Measurements from ENCODE around the gene TMEM63B.

Gene TMEM63B

GRCh38 chr6:44119704-44120262 lies 7.6 kb upstream of the TMEM63B start:
- ChIA-PET CTCF (interaction anchor here (15.2 kb wide), 1 partner anchor 21 kb away, joined by 196 read pairs; no protein-coding TSS in a partner anchor), POLR2A (no interaction called here)
- DNase-seq (ENCODE audit: low read depth, low spot score): no peak
- no peak overlapping the region for H3K4me3 ChIP-seq (ENCODE audit: low read depth, low read length)
- TF ChIP-seq, protein P1, sequence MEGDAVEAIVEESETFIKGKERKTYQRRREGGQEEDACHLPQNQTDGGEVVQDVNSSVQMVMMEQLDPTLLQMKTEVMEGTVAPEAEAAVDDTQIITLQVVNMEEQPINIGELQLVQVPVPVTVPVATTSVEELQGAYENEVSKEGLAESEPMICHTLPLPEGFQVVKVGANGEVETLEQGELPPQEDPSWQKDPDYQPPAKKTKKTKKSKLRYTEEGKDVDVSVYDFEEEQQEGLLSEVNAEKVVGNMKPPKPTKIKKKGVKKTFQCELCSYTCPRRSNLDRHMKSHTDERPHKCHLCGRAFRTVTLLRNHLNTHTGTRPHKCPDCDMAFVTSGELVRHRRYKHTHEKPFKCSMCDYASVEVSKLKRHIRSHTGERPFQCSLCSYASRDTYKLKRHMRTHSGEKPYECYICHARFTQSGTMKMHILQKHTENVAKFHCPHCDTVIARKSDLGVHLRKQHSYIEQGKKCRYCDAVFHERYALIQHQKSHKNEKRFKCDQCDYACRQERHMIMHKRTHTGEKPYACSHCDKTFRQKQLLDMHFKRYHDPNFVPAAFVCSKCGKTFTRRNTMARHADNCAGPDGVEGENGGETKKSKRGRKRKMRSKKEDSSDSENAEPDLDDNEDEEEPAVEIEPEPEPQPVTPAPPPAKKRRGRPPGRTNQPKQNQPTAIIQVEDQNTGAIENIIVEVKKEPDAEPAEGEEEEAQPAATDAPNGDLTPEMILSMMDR (IDR thresholded peaks at IDR 0.05; ENCODE audit: insufficient read depth, low read length, missing control alignments): no peak

DNA sequence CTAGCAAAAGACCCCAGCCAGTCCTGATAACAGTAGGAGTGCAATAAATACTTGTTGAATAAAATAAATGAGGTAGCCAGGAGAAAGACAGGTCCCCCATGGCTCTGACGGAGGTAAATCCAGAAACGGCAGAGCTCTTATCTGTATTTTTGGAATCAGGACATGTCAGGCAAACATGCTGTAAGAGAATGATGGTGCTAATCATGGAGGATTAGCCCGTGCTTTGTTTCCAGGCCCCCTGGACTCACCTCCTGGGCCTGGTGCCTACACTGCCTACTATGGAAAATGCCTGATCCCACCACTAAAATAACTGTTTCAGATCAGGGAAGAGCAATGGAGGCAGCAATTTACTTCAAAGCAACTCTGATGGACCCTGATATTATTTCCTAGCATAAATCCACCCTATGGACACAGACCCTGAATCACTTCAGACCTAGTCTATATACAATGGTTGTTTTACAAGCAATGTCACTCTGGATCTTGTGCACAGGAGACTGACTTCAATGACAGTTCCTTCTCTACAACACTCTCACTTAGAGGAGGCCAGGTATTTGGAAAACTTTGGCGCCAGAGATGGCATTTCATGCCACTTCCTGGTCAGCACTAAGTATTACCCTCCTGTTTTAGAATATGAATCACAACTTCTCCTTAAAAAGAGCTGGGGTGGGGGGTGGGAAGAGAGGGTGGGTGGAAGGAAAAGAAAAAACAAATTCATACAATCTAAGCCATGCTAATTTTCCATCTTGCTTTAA lies 6.5 kb upstream of the TMEM63B start:
- TF ChIP-seq, protein P1 (IDR thresholded peaks at IDR 0.05; ENCODE audit: insufficient read depth, low read length, missing control alignments): no peak
- H3K4me3 ChIP-seq (ENCODE audit: low read depth, low read length): no peak overlapping the region
- DNase-seq (ENCODE audit: low read depth, low spot score): no peak
- CTCF ChIA-PET: interaction anchor here (1.5 to 15.2 kb wide), 2 partner anchors 22 to 114 kb away, joined by 7 to 196 read pairs; no protein-coding TSS in a partner anchor
- POLR2A ChIA-PET: no interaction called here

DNA sequence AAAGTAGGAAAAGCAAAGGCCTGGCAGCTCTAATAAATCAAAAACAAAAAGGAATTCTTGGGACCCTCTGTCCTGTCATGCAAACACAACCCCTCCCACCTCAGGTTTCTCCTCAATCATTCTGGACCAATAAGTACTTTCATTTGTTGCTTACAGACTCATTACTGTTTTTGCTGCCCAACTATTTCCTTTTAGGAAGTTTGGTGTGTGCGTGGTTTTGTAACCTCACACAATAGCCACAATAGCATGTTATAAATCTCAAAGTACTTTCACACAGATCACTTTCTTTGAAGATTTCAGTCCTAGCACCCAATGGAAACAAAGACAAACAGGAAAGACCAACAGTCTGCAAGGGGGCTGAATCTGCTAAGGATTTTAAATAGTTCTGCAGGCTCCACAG lies 4.6 kb upstream of the TMEM63B start:
- no peak overlapping the region for H3K4me3 ChIP-seq (ENCODE audit: low read depth, low read length)
- DNase-seq (ENCODE audit: low read depth, low spot score): no peak
- ChIA-PET CTCF (interaction anchor here (15.2 kb wide), 1 partner anchor 24 kb away, joined by 196 read pairs; no protein-coding TSS in a partner anchor), POLR2A (no interaction called here)
- TF ChIP-seq, protein P1 (IDR thresholded peaks at IDR 0.05; ENCODE audit: insufficient read depth, low read length, missing control alignments): no peak

DNA sequence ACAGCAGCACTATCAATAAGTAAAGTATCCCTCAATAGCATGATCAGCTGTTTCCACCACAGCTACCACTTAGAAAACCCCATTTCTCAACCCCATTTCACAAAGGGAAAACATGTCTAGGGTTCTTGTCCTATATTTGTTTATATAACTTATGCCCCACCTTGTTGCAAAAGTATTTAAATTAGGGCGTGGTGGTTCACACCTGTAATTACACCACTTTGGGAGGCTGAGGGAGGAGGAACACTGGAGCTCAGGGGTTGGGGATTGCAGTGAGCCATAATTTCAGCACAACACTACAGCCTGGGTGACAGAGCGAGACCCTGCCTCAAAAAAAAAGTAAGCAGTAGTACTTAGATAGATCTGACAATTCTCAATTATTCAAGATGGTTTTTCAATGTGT lies 3.8 kb upstream of the TMEM63B start:
- ChIA-PET CTCF (interaction anchor here (1.0 to 2.0 kb wide), 3 partner anchors 8 to 111 kb away, joined by 3 to 9 read pairs (median 3); no protein-coding TSS in a partner anchor), POLR2A (no interaction called here)
- TF ChIP-seq, protein P1 (IDR thresholded peaks at IDR 0.05; ENCODE audit: insufficient read depth, low read length, missing control alignments): no peak
- H3K4me3 ChIP-seq (ENCODE audit: low read depth, low read length): no peak overlapping the region
- no peak for DNase-seq (ENCODE audit: low read depth, low spot score)

DNA sequence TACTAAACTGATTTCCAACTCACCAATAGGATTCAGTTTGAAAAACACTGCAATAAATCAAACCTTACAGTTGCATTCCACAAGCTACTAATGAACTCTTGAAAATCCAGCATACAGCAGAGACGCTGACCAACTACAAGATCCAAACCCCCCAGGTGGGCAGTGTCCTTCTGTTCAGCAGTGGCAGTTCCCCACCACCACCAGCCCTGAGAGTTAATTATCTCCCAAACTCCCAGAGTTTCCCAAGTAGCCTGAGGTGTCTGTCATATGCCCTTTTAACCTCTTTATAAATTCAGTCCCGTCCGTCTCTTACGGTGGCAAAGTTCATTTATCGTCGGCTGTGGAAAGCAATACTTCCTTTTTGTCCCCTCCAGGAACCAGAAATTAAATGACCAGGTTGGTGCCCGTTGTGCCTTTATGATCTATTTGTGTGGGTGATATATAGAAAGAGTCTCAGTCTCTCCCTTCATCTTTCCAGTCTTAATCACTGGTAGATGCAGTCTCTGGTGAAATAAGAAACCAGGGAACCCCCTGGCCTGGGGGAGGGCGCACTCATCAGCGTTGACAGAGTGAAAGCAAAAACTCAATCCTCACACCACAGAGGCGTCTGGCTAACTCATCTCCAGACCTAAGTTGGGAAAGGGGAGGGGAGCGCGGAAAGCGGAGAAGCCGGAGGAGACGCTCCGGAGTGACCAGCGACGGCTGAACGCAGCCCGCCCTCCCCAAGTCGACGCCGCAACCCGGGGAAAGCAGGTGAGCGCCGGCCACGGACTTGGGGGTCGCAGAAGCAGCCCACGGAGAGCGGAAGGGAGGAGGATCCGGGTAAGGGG lies 819 bp upstream of the TMEM63B start:
- H3K4me3 ChIP-seq (ENCODE audit: low read depth, low read length): peak overlapping the region; percentile 82
- ChIA-PET CTCF (no interaction called here), POLR2A (interaction anchor here (0.7 kb wide), 1 partner anchor 10 kb away, joined by 3 read pairs; no protein-coding TSS in a partner anchor)
- TF ChIP-seq, protein P1 (IDR thresholded peaks at IDR 0.05; ENCODE audit: insufficient read depth, low read length, missing control alignments): no peak
- DNase-seq (ENCODE audit: low read depth, low spot score): no peak

Measured in AG04449 (cell line).